Hematopoietic multipotent progenitor cell treated with erythropoietin and hydrocortisone succinate and interleukin-3 and kit ligand, for 8 days (in vitro differentiated cells): ENCODE data around the gene CT45A7.
"Not testable (repeated sequence)": the region's sequence is repeated elsewhere in the genome, so short reads cannot be mapped to it uniquely, and the experiment has no call there.

Source experiments
- DNase-seq: peaks from one replicate; pipeline ENCODE4 v3.0.0-alpha.2; 2015

Gene CT45A7, protein sequence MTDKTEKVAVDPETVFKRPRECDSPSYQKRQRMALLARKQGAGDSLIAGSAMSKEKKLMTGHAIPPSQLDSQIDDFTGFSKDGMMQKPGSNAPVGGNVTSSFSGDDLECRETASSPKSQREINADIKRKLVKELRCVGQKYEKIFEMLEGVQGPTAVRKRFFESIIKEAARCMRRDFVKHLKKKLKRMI

DNA sequence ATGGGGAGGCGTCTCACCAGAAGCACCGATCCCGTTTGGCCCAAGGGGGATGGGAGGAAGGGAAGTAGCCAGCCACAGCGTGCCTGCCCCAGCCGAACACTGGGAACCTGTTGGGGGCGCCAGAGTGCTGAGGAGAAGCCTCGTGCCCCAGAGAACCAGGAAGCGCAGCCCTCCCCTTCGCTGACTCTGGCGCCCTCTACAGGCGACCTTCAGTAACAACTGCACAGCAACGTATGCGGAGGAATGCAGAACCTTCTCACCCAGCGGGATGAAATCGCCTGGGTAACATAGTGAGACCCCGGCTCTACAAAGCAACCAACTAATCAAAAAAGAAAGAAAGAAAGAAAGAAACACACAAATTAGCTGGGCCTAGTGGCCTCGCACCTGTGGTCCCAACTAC is at the start of gene CT45A7:
CT45A7 (minus strand) TSS at position 101 of the 400 bp plus-strand sequence. CDS start 3,747 bp downstream, outside the sequence.
- DNase-seq, result not testable (repeated sequence)

DNA sequence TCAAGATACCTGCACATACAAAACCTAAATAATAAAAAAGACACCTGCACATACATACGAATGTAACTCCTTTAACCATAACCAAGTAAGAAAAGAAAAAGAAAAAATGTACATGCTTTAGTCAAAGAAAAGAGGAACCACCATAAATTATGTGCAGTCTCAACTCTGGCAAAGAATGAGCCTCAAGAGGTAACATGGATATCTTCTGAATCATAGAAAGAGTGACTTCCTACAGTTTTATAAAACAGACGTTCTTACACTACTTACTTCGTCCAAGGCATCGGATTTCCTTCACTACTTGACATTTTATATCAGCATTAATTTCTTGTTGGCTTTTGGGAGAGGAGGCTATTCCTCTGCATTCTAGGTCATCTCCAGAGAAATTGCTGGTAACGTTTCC is 45.7 kb upstream of the CT45A7 start:
- not testable (repeated sequence) for DNase-seq

DNA sequence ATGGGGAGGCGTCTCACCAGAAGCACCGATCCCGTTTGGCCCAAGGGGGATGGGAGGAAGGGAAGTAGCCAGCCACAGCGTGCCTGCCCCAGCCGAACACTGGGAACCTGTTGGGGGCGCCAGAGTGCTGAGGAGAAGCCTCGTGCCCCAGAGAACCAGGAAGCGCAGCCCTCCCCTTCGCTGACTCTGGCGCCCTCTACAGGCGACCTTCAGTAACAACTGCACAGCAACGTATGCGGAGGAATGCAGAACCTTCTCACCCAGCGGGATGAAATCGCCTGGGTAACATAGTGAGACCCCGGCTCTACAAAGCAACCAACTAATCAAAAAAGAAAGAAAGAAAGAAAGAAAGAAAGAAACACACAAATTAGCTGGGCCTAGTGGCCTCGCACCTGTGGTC is 34.6 kb upstream of the CT45A7 start, which contains the start of gene CT45A9:
CT45A9 (minus strand) TSS at position 101 of the 400 bp plus-strand sequence. CDS start 3,751 bp downstream, outside the sequence.
- DNase-seq, result not testable (repeated sequence)

DNA sequence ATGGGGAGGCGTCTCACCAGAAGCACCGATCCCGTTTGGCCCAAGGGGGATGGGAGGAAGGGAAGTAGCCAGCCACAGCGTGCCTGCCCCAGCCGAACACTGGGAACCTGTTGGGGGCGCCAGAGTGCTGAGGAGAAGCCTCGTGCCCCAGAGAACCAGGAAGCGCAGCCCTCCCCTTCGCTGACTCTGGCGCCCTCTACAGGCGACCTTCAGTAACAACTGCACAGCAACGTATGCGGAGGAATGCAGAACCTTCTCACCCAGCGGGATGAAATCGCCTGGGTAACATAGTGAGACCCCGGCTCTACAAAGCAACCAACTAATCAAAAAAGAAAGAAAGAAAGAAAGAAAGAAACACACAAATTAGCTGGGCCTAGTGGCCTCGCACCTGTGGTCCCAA is 17.4 kb upstream of the CT45A7 start, which contains the start of gene CT45A8:
CT45A8 (minus strand) TSS at position 101 of the 400 bp plus-strand sequence. CDS start 3,755 bp downstream, outside the sequence.
- not testable (repeated sequence) for DNase-seq

DNA sequence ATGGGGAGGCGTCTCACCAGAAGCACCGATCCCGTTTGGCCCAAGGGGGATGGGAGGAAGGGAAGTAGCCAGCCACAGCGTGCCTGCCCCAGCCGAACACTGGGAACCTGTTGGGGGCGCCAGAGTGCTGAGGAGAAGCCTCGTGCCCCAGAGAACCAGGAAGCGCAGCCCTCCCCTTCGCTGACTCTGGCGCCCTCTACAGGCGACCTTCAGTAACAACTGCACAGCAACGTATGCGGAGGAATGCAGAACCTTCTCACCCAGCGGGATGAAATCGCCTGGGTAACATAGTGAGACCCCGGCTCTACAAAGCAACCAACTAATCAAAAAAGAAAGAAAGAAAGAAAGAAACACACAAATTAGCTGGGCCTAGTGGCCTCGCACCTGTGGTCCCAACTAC is 17.2 kb downstream of the CT45A7 start, which contains the start of gene CT45A2:
CT45A2 (minus strand) TSS at position 101 of the 400 bp plus-strand sequence. CDS start 3,747 bp downstream, outside the sequence.
- not testable (repeated sequence) for DNase-seq

DNA sequence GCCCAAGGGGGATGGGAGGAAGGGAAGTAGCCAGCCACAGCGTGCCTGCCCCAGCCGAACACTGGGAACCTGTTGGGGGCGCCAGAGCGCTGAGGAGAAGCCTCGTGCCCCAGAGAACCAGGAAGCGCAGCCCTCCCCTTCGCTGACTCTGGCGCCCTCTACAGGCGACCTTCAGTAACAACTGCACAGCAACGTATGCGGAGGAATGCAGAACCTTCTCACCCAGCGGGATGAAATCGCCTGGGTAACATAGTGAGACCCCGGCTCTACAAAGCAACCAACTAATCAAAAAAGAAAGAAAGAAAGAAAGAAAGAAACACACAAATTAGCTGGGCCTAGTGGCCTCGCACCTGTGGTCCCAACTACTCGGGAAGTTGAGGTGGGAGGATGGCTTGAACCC is 34.4 kb downstream of the CT45A7 start, which contains the start of gene CT45A6:
CT45A6 (minus strand) TSS at position 101 of the 400 bp plus-strand sequence. CDS start 3,794 bp downstream, outside the sequence.
- DNase-seq, result not testable (repeated sequence)

DNA sequence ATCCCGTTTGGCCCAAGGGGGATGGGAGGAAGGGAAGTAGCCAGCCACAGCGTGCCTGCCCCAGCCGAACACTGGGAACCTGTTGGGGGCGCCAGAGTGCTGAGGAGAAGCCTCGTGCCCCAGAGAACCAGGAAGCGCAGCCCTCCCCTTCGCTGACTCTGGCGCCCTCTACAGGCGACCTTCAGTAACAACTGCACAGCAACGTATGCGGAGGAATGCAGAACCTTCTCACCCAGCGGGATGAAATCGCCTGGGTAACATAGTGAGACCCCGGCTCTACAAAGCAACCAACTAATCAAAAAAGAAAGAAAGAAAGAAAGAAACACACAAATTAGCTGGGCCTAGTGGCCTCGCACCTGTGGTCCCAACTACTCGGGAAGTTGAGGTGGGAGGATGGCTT is 51.7 kb downstream of the CT45A7 start, which contains the start of gene CT45A5:
CT45A5 (minus strand) TSS at position 101 of the 400 bp plus-strand sequence. CDS start 3,774 bp downstream, outside the sequence.
- not testable (repeated sequence) for DNase-seq
